GM12891 (cell line): ENCODE results near the gene ZNF396.

ENCODE experiments used
- POLR2A ChIP-seq: IDR thresholded peaks from 2 replicates; pipeline ENCODE4 v1.6.1; 2011; ENCODE audit warnings: low read depth, low read length, control low read depth
- POLR2AphosphoS5 ChIP-seq: IDR thresholded peaks from 2 replicates; pipeline ENCODE4 v1.6.1; 2011; ENCODE audit warnings: low read depth, low read length, control low read depth
- SPI1 ChIP-seq: IDR thresholded peaks from 2 replicates; pipeline ENCODE4 v1.6.1; 2011; ENCODE audit warnings: low read depth, low read length, control low read depth
- TAF1 ChIP-seq: IDR thresholded peaks from 2 replicates; pipeline ENCODE4 v1.6.1; 2011; ENCODE audit warnings: low read depth, low read length, control low read depth

- TF ChIP-seq POLR2A (no peak), SPI1 (no peak), POLR2AphosphoS5 (no peak), TAF1 (no peak)
Observed at GRCh38 chr18:35407871-35408481, 30.8 kb upstream of the ZNF396 start.
